Epithelial cell of prostate (primary cell): ENCODE results near the gene GATAD2A.
"Not testable (repeated sequence)": the region's sequence is repeated elsewhere in the genome, so short reads cannot be mapped to it uniquely, and the experiment has no call there.

Source experiments
- DNase-seq: peaks from one replicate; pipeline ENCODE4 v3.0.0-alpha.2; 2011; ENCODE audit warnings: low read depth, low spot score
- H3K27ac ChIP-seq: fragments of 450-650 bp; 2 replicates; pipeline ENCODE4 v1.5.1; 2017; ENCODE audit warnings: mild to moderate bottlenecking

Gene GATAD2A

DNA sequence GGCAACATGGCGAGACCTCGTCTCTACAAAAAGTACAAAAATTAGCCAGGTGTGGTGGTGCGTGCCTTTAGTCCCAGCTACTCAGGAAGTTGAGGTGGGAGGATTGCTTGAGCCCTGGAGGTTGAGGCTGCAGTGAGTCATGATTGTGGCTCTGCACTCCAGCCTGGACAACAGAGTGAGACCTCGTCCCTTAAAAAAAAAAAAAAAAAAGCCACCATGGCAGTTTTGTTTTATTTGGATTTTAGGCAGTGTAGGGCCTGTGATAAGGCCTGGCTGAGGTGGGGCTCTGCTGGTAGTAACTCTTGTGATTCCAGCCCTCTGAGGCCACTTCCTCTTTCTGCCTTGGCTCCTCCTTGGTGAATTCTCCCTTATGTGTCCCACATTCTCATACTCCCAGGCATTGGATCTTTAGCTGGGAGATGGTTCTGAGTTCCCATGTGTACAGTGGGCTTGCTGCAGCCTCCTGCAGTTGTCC lies 39.2 kb downstream of the GATAD2A start:
- H3K27ac ChIP-seq = peak overlapping the region; percentile 34
- no peak for DNase-seq

GRCh38 chr19:19445288-19445687 lies 39.8 kb downstream of the GATAD2A start:
- no peak for DNase-seq
- H3K27ac ChIP-seq = peak overlapping the region; percentile 34

GRCh38 chr19:19445911-19446361 lies 40.5 kb downstream of the GATAD2A start:
- DNase-seq = no peak
- H3K27ac ChIP-seq = peak overlapping the region; percentile 34

GRCh38 chr19:19446655-19447437 lies 41.4 kb downstream of the GATAD2A start:
- H3K27ac ChIP-seq = peak overlapping the region; percentile 34
- DNase-seq = no peak

DNA sequence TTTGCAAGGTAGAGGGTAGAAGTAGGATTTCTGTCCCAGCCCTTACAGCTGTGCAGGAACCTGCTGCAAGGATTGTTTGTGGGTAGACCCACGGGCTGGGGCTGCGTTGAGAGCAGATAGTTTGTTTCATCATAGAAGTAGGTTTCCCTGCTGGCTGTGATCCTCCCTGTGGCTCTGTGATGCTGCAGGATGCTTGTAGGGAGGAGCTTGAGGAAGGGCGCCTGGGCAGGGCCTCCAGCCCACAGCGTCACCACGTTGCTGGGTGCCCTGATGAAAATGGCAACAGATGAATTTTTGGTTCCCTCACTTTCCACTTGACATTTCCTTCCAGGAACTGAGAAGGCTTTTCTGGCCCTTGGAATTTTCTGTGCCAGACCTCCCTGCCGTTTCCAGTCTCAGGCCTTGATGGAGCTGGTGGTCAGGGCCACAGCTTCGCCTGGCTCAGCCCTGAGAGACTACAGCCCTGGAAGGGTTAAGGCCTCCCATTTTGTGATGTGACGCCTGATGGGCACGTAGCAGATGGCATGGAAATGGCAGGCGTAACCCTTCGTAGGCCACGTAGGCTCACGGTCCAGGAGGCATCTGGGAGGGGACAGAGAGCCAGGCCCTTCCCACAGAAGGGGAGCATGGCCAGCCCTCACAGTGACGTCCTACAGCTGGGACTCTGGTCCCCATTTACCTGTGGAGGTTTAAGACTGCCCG lies 42.2 kb downstream of the GATAD2A start:
- H3K27ac ChIP-seq = no peak overlapping the region
- DNase-seq = no peak

DNA sequence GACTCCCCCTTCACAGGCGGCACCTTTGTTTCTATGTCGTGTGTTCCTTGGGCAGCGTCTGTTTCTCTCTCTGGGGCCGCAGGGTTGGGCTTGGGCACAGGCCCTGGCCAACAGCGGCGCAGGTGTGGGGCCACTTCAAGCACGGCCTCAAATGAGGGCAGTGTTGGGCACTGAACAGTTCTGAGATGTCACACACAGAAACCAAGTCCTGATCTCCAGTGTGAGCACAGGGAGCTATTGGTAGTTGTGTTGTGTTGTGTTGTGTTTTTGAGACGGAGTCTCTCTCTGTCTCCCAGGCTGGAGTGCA lies 42.7 kb downstream of the GATAD2A start:
- H3K27ac ChIP-seq = no peak overlapping the region

GRCh38 chr19:19451429-19452242 lies 46.2 kb downstream of the GATAD2A start:
- DNase-seq = no peak
- H3K27ac ChIP-seq = no peak overlapping the region

More for the DNA sequence above, 42.7 kb downstream of the GATAD2A start:
- DNase-seq = no peak

- DNase-seq = no peak
- H3K27ac ChIP-seq = no peak overlapping the region
These were observed 47.0 kb downstream of the GATAD2A start for GRCh38 chr19:19452243-19453124.

GRCh38 chr19:19453125-19453454 lies 47.6 kb downstream of the GATAD2A start:
- H3K27ac ChIP-seq = no peak overlapping the region

GRCh38 chr19:19455166-19455919 lies 49.9 kb downstream of the GATAD2A start:
- not testable (repeated sequence) for DNase-seq, H3K27ac ChIP-seq

More at GRCh38 chr19:19453125-19453454, 47.6 kb downstream of the GATAD2A start:
- no peak for DNase-seq

DNA sequence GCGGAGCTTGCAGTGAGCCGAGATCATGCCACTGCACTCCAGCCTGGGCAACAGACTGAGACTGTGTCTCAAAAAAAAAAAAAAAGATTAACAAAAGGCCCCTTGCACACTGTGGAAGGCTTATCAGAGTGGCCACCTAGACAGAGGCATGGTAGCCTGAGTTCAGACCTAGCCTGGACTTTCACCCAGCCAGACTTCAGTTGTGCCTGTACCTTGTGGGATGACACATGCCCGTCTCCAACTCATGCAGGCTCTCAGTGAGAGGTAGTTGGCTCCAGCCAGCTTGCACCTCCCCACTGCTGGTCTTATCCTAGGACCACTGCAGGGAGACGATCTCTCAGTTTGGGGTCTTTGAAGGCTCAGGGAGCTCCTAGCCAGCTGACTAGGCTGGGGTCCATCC lies 52.2 kb downstream of the GATAD2A start:
- H3K27ac ChIP-seq = no peak overlapping the region
- no peak for DNase-seq

DNA sequence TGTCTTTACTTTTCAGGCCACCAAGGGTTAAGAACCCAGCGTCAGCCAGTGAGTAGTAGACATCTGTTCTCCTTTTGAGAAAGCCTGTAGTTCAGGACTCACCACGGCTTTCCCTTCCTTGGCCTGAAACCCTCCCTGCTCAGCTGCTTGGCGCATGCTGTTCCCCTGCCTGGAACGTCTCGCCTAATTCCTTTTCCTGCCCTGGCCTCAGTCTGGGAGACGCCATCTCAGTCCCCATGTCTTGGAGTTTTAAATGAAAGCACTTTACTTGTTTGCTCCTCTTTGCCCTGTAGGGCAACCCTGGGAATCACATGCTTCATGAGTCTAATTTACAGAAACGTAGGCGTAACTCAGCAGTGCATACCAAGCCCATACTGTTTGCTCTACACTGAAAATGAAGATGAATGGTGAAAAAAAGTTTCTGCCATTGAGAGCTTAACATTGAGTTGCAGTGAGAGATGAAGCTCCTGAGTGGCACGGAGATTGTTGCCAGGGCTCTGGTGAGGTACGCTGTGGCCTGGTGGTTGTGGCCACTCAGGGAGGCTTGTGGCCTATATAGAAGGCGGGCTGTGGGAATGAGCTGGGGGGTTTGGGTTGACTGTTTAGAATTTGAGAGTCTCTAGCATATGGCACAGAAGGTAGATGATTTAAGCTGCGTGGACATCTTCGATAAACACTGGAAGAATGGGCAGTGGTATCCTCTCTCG lies 52.8 kb downstream of the GATAD2A start:
- H3K27ac ChIP-seq = peak overlapping the region; percentile 73
- DNase-seq = no peak

GRCh38 chr19:19459073-19459472 lies 53.6 kb downstream of the GATAD2A start:
- no peak for DNase-seq
- H3K27ac ChIP-seq = peak overlapping the region; percentile 73

- H3K27ac ChIP-seq = peak overlapping the region; percentile 73
- DNase-seq = no peak
These were observed 54.3 kb downstream of the GATAD2A start for GRCh38 chr19:19459707-19460251.

DNA sequence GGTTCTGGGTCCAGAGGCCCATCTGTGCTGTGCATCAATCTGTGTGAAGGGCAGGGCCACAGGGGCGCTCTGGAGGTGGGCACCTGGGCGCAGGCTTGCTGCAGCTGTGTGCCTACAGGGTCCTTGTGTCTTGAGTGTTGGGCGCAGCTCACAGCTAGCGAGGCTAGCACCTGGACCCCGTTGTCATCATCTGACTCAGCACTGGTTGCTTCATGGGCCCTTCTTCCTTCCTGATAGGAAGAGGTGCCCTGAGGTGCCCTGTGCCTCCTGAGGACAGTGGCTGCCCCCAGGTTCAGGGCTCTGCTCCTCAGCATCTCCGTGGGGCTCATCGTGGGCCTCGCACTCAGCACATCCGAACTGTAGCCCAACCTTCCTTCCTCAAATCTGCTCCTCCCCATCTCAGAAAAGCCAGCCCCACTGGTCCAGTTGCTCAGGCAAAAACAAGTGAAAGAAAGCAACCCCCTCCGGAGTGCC lies 54.8 kb downstream of the GATAD2A start:
- no peak for DNase-seq
- peak overlapping the region; percentile 73 for H3K27ac ChIP-seq

DNA sequence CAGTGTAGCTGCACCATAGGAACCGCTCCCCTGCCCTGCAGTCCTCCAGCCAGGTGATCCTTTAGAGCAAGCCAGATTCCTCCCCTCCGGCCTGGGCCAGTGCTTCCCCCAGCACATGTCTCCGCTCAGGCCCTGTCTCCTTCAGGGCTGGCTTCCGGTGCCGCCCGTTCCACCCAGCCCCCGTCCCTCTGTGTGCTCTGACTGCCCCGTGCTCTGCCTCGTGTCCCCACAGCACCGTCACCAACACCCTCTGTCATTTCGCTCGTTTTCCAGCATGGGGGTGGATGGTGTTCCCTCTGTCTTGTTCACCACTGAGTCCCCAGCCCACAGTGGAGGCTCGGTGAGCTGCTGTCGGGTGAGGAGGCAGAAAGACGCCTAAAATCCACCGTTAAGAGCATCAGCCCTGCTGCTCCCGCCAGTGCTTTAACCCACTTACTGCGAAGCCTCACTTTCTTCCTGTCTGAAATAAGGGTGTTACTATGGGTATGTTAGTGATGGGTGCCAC lies 55.3 kb downstream of the GATAD2A start:
- DNase-seq = no peak

GRCh38 chr19:19461306-19461670 lies 55.8 kb downstream of the GATAD2A start:
- no peak overlapping the region for H3K27ac ChIP-seq
- DNase-seq = no peak

More for the DNA sequence above, 55.3 kb downstream of the GATAD2A start:
- H3K27ac ChIP-seq = peak overlapping the region; percentile 73
